GM19468 (cell line): ENCODE results near the gene CXCL12.

Experiments
- ATAC-seq: cut with Tn5 transposase; IDR thresholded peaks from one replicate; pipeline ENCODE4 v1.9.1; 2021; ENCODE audit warnings: mild to moderate bottlenecking, moderate library complexity, moderate number of reproducible peaks; ENCODE audit not compliant: unreplicated experiment; ENCODE audit errors: extremely low read depth

CXCL12 gene

DNA sequence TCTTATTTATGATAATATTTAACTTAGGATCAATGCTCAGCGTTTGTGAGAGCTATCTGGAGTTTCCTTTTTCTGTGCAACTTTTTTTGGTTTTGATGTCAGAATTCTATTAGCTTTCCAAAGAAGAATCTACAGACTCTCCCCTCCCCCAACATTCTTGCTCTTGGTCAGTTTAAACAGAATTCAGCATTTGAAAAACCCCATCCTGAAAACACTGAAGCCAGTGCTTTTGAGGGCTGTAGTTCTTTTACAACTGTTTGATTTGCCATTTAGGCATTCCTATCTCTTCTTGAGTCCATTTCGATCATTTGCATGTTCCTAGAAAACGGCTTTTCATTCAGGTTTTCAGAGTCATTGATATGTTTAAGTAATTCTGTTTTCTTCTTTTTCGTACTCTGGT, 15.6 kb upstream of the CXCL12 start:
- no peak for ATAC-seq

DNA sequence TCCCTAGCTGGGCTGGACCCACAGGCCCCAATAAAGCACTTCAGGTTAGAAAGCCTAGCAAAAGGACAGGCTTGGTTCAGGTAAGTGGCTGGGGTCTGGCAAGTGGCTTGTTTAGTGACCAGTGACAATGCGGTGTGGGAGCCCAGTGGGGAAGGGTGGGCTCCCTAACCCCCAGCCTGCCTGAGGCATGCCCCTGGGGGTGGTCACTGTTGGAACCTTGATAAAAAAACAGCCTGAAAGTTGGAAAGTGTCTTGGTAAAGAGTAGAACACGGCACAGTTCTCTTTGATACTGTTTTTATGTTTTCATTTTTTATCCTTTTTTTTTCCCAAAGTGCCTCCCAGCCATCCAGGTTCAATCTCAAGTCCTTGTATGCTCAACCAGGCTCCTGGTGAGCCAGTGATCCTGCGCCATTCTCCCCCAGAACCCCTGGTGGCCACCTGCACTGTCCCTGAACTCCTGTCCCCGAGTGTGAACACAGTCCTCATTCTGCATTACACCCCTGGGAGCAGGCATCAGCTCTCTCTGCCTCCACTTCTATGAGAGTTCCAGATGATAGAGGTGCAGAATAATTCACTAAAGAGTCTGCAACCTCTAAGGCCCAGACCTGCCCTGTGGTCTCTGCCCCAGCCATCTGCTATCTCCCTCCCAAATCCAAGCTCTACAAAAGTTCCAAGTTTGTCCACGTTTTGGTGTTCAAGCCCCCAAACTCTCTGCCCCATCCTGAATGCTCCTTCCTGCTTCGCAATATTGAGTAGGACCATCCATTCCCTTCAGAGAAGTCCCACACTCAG, 15.0 kb upstream of the CXCL12 start:
- ATAC-seq = no peak

DNA sequence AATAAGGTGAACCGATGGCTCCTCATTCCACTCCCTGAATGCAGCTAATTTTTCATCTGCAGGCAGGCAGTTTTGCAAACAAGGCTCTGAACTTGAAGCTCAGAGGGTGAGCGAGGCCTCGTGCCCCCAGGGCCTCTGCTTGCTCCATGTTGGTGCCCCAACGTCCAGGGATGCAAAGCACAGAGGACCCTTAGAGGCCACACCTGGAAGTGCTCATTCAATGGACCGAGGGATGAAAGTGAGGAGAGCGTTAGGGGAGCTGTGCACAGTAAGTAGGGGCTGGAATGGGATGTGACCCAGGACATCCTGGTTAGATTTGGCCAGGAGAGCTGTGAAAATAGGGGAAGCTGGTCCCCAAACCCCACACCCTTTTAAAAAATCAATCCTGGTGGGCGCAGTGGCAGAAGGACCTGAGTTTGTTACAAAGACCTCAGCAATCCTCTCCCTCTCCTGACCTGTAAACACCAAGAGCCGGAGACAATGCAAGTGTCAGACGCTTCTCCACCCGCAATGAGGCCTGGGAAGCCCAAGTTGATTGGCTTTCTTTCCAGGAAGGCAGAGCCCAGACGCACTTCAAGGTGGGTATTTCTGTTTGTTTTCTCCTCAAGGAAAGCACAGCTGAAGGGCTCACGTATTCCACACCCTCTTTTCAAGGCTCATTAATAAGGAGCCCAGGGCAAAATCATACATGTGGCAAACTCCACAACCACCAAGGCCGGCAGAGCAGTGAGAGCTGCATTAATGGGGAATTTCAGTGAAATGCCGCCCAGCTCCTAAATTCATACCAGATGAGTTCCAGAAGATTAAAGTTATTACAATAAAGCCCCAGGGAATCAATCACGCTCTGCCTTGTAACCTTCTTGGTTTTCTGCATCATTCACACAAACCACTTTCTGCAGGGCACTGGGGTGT, 14.1 kb upstream of the CXCL12 start:
- no peak for ATAC-seq

DNA sequence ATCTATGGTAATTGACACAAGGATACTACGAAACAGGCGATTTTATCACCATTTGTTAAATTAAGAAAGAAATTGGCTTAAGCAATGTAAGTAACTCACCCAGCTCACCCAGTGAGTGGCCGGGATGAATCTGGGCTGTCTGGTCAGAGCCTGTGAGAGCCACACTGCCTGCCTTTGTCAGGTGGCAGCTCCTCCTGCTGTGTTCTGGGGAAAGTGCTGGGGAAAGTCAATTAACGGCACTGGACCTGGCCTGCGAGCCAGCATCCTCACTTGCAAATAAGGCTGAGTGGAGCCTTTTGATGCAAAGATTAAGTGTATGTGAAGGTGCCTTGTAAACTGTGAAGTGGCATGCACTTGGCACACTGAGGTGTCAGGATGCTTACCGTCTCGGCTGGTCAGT, 13.4 kb upstream of the CXCL12 start:
- ATAC-seq = no peak

DNA sequence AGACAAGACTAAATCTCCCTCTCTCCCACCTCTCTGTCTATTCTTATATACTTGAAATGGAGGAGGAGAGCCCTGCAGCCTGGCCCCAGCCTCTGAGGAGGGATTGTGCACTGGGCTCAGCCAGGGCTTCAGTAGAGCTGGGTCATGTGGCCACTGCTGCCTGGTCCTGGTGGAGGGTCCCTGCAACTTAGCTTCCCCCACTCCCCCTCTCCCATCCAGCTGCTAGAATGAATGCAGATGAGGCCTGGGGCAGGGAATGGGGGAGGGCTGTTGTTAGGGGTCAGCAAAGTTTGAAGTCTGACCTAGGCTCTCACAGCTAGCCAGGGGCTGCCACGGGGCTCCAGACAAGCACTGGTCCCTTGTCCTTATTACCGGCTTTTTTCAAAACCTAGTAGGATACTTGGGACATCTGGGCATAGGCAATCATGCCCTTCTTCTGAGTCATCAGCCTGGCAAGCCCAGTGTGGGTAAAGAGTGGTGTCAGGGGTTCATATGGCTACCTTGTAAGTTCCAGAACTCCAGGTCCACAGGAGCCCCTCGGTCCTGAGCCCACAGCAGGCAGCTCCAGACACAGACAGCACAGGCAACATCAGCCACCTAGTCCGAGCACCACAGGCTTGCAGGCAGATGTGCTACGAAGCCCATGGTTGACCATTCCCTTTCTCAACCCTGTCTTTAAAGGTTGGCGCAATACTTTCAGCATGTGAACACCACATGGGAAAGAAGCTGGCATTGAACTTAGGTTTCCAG, 12.8 kb upstream of the CXCL12 start:
- no peak for ATAC-seq

DNA sequence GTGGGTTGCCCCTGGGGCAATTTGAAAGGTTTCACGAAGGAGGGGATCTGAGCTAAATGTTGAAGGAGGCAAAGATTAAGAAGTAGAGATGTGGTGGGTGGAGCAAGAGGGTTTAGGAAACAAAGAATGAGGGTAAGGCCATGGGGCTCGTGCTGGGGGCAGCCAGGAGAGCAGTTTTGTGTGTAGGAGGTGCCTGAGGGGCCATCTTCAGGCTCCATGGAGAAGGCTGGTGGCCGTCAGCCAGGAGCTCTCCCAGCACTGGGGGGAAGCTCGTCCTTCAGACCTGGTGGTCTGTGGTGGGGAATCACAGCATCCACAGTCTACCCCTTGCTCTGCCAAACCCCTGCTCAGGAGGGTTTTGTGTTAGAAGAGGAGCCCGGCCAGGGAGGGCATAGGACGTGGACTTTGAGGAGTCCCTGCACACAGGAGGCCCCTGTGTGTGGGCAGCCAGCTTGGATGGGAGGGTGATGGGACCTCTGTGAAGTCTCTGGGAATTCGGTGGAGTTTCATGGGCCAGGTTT, 11.8 kb upstream of the CXCL12 start:
- ATAC-seq = no peak

DNA sequence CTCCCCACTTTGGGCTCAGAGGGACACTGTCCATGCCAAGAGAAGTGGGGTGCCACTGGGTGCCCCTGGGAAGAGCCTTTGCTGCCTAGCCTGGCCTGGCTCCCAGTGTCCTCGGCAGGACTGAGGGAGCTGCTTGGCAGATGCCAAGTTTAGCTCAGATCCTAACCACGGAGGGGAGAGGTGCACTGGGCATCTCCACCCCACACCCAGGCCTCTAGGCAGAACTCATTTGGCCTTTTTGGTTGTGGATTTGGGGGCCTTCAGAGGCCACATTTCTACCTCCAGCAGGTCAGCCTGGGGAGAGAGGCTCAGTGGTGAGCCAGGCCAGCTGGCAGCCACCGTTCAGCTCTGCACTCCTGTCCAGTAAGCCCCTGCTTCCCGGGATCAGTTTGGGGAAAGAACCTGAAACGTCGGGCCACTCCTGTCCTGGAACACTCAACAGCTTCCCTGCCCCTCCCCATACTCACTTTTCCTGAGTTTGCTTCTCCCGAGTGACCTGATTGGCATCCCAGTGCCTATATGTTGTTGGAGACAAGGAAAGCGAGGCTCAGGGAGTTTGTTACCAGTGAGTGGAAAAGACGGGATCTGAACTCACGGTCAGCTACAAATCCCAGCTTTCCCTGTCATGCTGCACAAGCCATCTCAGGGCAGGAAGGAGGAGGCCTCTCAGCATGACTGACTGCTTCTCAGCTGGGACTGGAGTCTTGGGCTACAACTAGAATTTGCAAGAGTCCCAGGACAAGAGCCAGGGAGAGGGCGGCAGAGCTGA, 11.2 kb upstream of the CXCL12 start:
- no peak for ATAC-seq

DNA sequence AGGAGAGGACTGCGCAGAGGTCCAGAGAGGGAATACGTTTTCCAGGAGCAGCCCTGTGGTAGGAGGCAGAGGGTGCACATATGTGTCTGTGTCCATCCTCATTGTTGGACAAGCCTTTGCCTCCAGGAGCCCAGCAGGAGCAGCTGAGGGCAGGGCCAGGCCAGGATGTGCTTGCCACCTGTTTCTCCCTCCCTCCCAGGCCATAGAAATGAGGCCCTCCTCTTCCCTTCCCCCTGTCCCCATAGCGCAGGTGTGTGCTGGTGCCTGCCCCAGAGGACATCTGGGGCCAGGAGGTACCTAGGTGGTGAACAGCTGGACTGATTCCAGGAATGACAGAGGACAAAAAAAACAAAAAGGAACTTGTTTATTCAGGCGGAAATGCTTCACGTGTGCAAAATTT, 10.5 kb upstream of the CXCL12 start:
- ATAC-seq = no peak

DNA sequence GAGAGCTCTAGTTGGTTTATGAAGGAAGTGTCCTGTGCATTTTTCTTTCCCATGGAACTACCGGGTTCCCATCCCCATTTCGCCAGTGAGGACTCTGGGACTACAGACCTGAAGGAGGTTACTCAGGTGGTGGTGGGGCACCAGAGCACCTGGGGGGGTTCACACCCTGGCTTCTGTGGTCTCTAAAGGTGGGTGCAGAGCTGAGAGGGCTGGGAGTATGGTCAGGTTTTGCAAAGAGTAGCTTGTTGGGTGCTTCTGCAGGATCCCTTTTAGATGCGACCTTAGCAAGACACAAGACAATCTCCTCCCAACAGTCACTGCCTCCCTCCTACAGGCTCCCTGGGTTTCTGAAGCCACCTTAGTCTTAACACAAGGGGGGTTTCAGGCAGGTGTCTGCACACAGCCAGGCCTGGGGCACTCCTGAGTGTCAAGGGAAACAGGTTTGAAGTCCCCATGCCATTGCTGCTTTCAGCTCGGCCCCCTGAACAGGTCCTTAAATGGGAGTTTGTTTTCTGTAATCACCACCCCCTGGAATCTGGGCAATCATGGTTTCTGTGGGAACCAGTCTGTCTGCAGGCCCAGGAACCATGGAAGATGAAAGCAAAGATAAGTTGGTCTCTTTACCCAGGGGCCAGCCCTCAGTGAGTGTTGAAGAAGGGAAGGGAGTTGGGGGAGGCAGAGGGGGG, 9.9 kb upstream of the CXCL12 start:
- no peak for ATAC-seq

DNA sequence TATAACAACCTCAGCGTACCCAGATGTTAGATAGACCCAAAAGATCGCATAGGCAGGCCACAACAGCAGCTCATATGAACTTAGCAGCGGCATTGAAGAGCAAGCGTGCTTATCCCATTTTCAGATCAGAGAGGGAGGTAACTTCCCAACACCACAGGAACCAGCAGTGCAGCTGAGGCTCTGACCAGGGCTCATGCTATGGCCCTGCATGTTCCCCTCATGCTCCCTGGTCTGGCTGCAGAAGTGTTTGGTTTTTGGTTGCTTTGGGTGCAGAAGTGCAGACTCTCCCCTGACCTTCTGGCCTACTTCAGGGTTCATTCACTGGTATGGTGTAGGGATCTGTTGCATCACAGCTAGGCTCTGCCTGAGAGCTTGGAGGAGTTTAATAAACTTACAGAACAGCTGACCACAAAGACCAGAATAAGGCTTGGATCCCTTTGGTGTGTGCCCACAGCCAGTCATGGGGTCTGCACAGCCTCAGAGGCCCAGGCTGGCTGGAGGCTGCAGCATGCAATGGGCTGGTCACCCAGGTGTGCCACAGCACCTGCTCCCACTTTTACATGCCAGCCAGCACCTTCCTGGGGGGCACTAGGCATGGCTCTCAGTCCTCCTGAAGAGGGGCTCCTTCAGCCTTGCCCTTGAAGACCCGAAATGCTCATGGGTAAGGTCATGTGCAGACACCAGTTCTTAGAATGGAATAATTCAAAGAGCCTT, 9.1 kb upstream of the CXCL12 start:
- ATAC-seq = no peak

DNA sequence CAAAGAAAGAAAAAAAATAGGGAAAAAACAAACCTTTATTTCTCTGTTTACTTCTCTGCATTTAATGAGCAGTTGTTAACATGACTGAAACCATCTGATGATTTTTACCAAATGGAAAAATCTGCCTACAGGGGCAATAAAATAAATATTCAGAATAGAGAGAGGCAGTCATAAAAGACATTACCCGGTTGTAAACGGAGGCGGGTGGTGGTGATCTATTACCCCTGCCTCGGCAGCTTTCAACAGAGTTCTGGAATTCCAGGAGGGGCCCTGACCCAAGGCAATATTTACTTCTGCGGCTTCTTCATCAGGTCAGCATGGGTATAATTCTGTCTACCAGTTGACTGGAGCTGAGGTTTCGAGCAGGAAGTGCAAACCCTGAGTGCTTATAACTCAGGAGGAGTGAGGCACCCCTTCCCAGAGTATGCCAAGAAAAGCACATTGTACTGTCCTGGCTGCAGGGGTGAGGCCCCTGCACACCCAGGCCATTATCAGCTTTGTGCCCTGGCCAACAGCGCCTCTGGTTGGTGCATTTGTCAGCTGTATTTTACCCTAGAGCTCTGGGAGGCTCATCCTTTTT, 8.2 kb upstream of the CXCL12 start:
- ATAC-seq = no peak

DNA sequence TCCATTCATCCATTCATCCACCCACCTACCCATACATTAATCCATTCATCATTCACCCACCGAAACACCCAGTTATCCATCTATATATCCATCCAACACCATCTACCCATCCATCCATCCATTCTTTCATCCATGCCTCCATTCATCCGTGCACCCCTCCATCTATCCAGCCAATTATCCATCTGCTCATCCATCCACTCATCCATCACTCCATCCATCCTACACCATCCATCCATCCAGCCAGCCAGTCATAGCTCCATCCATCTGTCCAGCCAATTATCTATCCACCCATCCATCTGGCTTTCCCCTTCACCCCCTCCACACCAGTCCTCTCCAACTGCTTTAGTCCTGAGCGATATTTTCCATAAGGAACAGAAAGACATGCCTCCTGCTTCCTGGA, 7.5 kb upstream of the CXCL12 start:
- ATAC-seq = no peak

DNA sequence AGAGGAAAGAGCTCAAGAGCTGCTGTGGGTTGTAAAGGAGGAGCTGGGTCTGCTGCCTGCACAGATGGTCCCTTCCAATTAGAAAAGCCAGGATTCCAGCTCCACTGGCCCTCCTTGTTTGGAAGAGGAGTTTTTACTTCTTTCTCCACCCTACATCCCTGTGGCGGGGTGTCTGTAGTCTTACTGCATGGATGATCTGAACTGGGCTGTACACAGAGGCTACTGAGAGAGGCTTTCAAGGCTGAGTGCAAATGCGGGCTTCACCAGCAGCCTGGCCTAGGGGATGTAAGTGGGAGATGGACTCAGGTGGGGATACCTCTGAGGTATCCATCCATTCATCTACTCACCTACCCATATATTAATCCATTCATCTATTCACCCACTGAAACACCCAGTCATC, 7.1 kb upstream of the CXCL12 start:
- no peak for ATAC-seq

DNA sequence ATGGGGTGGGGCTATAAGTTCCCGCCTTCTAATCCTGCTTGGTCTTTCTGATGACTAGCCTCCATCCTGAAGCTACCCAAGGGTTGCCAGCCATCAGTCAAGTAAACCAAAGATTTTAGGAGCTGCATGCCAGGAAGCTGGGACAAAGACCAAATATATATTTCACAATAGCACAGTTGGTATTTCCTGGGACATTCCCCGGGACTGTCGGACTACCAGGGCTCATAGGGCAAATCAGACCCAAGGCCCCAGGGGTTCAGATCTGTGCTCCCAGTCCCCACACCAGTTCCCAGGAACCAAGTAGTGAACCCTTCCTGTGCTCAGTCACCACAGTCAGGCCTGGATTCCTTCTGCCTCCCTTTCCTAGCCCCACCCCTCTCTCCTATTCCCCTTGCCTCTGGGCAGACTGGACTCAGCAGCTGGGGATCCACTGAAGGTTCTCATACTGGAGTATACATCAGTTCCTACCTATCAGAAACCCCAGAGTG, 5.7 kb upstream of the CXCL12 start:
- ATAC-seq = no peak

DNA sequence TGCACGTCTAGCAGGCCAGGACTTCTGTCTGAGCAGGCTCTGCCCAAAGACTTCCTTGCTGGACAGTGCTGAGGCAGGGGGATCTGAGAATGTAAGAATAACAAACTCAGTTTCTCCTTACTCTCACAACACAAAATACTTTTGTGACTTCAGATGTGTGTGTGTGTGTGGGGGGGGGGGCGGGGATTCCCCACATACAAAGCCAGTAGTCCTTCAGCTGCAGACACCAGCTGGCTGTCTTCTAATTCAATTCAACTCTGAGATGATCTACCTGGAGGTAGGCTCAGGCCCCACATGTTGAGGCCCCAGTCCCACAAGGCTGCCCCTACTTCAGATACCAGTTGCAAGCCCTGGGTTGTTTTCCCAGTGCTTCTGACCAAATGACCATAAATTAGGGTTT, 4.7 kb upstream of the CXCL12 start:
- no peak for ATAC-seq

DNA sequence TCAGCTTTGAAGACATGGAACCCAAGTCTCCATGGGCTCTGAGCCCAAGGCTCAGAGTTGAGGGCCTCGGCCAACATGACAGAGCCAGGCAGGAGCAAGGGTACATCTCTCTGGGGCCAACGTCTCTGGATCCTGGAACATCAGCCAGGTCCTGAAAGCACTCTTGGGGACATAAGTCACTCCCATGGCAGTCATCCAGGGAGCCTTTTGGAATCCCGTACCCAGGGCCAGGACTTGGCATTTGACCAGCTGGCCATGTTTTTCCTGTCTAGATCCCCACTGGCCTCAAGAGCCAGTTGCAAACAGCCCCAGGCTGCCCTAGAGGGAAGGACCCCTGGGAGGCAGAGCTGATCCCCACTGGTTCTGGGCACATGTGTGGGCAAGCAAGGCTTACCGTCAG, 4.3 kb upstream of the CXCL12 start:
- ATAC-seq = no peak

DNA sequence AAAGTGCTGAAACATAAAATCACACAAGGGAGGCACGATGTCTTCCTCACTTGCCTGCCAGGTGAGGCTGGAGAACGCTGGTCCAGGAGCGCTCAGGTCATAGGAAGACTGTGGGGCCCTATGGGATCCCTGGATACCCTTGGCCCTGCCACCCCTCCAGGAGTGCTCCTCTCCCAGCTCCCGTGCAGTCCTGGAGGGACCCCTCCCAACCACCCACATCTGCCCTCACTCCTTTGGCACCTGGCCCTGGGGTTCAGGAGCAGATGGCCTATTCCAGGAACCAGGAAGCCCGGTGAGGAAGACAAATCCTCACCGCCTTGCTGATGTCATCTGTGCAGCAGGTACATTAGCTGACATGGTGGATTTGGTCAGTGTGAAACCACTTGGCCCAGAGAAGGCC, 3.7 kb upstream of the CXCL12 start:
- ATAC-seq = no peak

DNA sequence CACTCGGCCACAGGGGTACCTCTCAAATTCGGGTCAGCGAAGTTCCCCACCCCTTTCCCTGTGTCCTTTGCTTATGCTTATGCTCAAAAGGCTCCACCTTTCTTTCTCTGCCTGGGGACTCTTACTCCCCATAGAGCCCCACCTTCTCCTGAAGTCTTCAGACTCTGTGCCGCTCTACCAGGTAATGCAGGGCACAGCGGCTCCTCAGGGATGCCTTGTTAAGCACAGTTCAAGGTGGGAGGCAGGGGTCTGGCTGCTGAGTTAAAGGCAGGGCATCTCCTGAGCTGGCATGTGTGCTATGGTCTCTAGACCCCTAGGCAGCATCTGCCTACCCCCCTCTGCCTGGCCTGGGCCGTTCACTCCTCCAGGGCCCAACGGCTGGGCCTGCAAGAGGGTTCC, 3.0 kb upstream of the CXCL12 start:
- no peak for ATAC-seq
